ENCODE measurements around the gene ZMIZ1.

GRCh38 chr10:79023240-79024162, 45.3 kb upstream of the ZMIZ1 start:
- no peak for TF ChIP-seq ZNF274 (IDR thresholded peaks at IDR 0.05; ENCODE audit: low read depth, low read length)
- no peak for TF ChIP-seq SUZ12 (IDR thresholded peaks at IDR 0.05; ENCODE audit: extremely low read depth, insufficient read depth, insufficient read length)
- no peak for TF ChIP-seq YY1 (IDR thresholded peaks at IDR 0.05; ENCODE audit: insufficient read depth, insufficient read length)

All from NT2/D1 (cell line).